Astrocyte of the spinal cord (primary cell): ENCODE results near the gene TMEM272.
A peak's percentile ranks its signal among the peaks of the same experiment; 100 is the strongest.

Experiments
- DNase-seq: peaks from one replicate; pipeline ENCODE4 v3.0.0; 2011; ENCODE audit warnings: low read depth, low spot score
- H3K4me3 ChIP-seq: 2 replicates; pipeline ENCODE4 v1.5.1; 2011; ENCODE audit warnings: low read depth, mild to moderate bottlenecking, low read length, moderate library complexity
- CTCF ChIP-seq: IDR thresholded peaks from 2 replicates; pipeline ENCODE4 v1.5.1; 2012; ENCODE audit warnings: low read depth, mild to moderate bottlenecking, low read length, inconsistent platforms
- in situ Hi-C: cut with HindIII; loops from 2 replicates; pipeline ENCODE4 v1.10.0; 2017; ENCODE audit warnings: low sequenced_read_pairs

Gene TMEM272, protein sequence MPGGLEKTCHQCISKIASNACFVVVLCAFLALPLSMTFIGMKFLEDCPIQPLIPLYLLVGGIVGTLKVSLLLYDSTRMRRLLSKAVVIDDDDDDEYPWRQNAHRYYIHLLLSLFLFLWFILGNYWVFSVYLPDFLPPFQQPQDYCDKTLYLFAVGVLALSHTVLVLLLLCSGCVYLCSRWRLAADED

DNA sequence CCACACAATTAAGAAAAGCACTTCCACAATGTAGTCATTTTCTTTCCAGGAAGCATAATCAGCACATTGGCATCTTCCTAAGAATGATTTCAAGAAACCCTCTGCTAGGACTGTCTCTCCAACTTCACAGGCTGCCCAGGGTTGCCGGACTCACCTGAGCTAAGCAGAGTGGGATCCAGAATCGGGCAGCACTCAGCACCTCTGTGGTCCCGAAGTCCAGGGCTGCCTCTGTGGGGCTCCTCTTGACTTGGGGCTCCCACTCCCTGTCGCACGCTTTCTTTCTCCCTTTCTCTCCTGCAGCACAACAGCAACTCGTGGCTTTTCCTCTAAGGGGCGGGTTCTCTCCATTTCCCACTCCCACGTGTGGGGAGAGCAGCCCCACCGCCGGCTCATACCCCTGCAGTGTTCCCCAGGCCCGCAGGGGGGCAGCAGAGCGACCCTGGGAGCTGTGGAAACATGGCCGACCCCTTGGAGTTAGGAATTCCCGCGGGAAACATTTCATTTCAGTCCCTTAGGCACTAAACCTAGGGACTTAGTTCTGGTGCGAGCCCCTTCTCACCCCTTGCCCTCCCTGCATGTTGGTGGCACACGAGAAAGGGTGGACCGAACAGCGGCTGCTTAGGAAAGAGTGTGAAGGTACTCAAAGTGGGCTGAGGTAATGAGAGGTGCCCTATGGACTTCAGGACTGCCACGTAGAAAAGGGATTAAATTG, at the start of gene TMEM272:
Gene TMEM272 (minus strand): TSS at position 316 of the 712 bp plus-strand sequence. CDS start 6,647 bp downstream, outside the sequence.
- peak; percentile 97 for TF ChIP-seq CTCF
- DNase-seq, result peak; percentile 17
- H3K4me3 ChIP-seq, result no peak within 1 kb of the TSS
- in situ Hi-C loops, result no loop called here

DNA sequence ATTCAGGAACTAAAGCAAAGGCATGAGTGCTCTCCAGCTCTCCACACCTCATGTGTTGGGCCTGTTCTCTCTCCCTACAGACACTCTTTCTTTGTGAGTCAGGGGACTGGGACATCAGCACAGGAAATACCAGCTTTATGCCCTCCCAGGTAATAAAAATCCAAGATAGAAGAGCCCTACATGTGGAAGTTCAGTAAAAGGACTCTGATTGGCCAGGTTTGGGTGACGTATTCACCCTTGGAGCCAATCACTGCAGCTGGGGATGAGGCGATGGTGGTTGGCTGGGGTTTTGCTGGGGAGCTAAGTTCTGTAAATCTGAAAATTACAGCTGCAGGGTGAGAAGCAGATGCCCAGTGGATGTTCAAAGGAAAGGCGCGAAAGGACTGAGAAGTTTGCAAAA, 49.3 kb upstream of the TMEM272 start:
- in situ Hi-C loops, result no loop called here
- no peak for TF ChIP-seq CTCF
- DNase-seq, result no peak
- no peak overlapping the region for H3K4me3 ChIP-seq

- in situ Hi-C loops, result no loop called here
- no peak for TF ChIP-seq CTCF
- no peak for DNase-seq
- H3K4me3 ChIP-seq, result no peak overlapping the region
Measured at GRCh38 chr13:51892657-51893056, 47.7 kb upstream of the TMEM272 start.

- TF ChIP-seq CTCF, result no peak
- no peak overlapping the region for H3K4me3 ChIP-seq
- in situ Hi-C loops, result no loop called here
- DNase-seq, result no peak
Measured at GRCh38 chr13:51887468-51887867, 42.5 kb upstream of the TMEM272 start.

DNA sequence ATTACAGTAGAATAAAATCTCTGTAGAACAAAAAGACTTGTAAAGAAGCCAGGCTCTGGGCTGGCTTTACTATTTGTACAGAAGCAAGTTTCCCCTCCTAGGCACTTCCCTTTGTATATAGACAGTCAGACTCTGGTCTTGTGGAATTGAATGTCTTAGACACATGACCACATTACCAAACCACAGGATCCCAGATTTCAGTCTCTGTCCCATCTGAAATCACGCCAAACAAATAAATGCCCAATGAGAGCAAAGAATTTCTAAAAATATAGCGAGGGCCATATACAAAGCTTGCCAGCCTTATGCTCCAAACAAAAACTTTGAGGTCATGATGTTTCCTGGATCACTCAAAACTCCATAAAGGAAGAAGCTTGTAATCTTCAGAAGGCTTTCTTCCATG, 40.7 kb upstream of the TMEM272 start:
- no peak overlapping the region for H3K4me3 ChIP-seq
- in situ Hi-C loops, result no loop called here
- no peak for DNase-seq
- no peak for TF ChIP-seq CTCF

- in situ Hi-C loops, result no loop called here
- TF ChIP-seq CTCF, result no peak
- DNase-seq, result no peak
- no peak overlapping the region for H3K4me3 ChIP-seq
Measured at GRCh38 chr13:51883226-51883600, 38.2 kb upstream of the TMEM272 start.
